ENCODE results near the gene SKI. TPM values are rescaled to one million over a fixed set of nuclear protein-coding genes. Genes with fewer than 3 reads are reported as not detected.

The SKI gene
- total and polyA plus RNA-seq, 8 donors, result 55.8 to 89.0 (median 73.9) TPM

DNA sequence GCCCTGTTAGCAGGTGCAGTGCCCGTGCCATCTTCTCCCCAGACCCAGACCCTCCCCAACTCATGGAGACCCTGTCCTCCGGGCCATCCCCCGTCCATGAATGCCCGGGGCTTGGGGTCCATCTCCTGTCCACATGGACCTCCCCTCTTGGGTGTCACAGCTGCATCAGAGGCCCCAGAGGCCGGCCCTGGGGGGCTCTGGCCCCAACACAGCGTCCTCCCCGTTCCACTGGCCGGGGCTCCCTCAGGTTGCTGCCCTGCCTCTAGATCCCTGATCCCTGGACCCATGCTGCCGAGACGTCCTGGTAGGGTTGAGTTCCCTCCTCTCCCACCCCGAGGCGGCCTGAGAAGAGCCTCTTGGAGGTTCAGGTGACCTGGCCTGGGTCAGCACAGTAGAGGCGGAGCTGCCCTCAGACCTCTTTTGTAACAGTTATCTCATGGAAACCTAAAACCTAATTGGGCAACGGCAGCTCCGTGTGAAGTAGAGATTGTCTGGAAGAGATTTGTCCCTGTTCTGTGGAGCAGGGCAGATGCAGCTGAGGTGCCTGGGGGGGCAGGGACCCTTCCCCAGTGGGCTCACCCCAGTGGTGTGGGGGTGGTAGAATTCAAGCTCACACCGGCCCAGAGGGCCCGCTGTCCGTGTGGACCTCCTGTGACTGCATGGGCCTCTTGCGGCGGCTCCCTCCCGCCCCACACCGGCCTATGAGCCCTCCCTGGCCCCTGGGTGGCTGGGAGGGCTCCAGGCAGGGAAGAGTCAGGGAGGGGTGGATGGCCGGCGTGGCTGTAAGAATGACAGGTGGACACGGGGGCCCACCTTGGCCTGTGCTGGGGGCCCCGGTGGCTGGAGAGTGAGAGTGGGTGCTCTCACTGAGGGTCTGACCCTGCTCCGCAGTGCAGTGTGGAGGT lies 56.1 kb downstream of the SKI start:
- Histone ChIP-seq H3K4me3 (no peak overlapping the region), H3K27me3 (no peaks in the 10 kb centered on the region), H3K4me1 (peaks cover 13 to 44% of the 10 kb centered on the region in 2 donors), H3K27ac (no peak overlapping the region), H3K36me3 (peaks cover 0 to 10% of the 10 kb centered on the region in 2 donors), H3K9me3 (no peaks in the 10 kb centered on the region)
- intact Hi-C loops (cut with DNase I), result no loop called here
- TF ChIP-seq, protein P1, sequence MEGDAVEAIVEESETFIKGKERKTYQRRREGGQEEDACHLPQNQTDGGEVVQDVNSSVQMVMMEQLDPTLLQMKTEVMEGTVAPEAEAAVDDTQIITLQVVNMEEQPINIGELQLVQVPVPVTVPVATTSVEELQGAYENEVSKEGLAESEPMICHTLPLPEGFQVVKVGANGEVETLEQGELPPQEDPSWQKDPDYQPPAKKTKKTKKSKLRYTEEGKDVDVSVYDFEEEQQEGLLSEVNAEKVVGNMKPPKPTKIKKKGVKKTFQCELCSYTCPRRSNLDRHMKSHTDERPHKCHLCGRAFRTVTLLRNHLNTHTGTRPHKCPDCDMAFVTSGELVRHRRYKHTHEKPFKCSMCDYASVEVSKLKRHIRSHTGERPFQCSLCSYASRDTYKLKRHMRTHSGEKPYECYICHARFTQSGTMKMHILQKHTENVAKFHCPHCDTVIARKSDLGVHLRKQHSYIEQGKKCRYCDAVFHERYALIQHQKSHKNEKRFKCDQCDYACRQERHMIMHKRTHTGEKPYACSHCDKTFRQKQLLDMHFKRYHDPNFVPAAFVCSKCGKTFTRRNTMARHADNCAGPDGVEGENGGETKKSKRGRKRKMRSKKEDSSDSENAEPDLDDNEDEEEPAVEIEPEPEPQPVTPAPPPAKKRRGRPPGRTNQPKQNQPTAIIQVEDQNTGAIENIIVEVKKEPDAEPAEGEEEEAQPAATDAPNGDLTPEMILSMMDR (IDR thresholded peaks at IDR 0.05), result no peak
- peak in 1 of 4 donors; percentile 68 for DNase-seq
- ATAC-seq, result no peak

DNA sequence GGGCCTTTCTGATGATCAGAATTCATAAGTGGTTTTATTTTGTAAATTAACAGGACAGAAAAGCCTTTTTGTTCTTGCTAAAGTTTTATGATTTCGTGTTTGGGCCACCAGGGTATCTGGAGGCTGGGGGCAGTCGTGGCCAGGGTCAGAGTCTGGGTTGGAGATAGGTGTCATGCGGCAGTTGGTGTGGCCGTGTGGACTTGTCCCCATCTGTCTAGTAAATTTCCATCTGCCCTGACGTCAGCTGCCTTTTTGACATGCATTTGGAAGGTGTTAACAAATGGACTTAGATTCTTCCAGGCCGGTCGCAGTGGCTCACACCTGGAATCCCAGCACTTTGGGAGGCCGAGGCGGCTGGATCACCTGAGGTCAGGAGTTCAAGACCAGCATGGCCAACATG lies 56.8 kb downstream of the SKI start:
- ATAC-seq (no peak), DNase-seq (peak in 1 of 4 donors; percentile 37)
- intact Hi-C loops (cut with DNase I), result no loop called here
- TF ChIP-seq, protein P1 (IDR thresholded peaks at IDR 0.05), result no peak
- no peaks in the 10 kb centered on the region for H3K9me3 ChIP-seq
- H3K27ac ChIP-seq, result no peak overlapping the region
- no peaks in the 10 kb centered on the region for H3K27me3 ChIP-seq
- peaks cover 0 to 10% of the 10 kb centered on the region in 2 donors for H3K36me3 ChIP-seq
- H3K4me3 ChIP-seq, result no peak overlapping the region
- H3K4me1 ChIP-seq, result peaks cover 12 to 44% of the 10 kb centered on the region in 2 donors

DNA sequence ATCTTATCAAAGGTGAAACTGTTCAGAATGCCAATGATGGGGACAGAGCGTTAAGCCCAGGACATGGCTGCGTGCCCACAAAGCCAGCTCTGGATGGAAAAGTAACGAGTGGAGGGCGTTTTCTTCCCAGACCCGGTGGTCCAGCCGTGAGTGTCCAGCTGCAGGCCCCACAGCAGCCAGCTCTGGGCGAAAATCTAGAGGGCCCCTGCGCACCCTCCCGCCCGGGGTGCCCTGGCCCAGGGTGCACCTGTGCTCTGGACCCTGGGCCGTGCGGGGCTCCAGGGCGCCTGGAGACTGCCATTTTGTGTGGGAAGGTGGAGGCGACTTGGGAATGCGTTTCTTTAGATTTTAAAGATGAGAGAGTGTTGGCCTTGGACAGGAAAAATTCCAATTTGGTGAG lies 58.8 kb downstream of the SKI start:
- Histone ChIP-seq H3K9me3 (no peaks in the 10 kb centered on the region), H3K4me3 (no peak overlapping the region), H3K27me3 (no peaks in the 10 kb centered on the region), H3K27ac (no peak overlapping the region), H3K4me1 (peaks cover 32 to 60% of the 10 kb centered on the region in 2 donors), H3K36me3 (peaks cover 0 to 10% of the 10 kb centered on the region in 2 donors)
- intact Hi-C loops (cut with DNase I), result no loop called here
- DNase-seq (peak in 1 of 4 donors; percentile 34), ATAC-seq (no peak)
- TF ChIP-seq, protein P1 (IDR thresholded peaks at IDR 0.05), result no peak

DNA sequence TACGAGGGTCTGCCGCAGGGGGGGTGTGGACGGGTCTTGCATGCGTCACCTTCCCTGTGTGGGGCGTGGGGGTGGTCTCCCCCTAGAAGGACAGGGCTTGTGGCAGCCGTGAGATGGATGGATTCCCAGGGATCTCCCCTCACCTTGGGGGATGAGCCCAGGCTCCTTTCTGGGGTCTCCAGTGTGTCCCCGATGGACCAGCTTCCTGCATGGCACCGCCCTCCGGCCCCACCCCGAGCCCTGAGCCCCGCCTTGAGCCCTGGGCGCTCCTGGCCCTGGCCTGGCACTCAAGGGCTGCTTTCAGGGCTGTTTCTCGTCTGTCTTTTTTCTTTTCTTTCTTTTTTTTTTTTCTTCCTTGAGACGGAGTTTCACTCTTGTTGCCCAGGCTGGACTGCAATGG lies 59.5 kb downstream of the SKI start:
- Histone ChIP-seq H3K4me1 (peaks cover 36 to 68% of the 10 kb centered on the region in 2 donors), H3K4me3 (no peak overlapping the region), H3K36me3 (peaks cover 0 to 6% of the 10 kb centered on the region in 2 donors), H3K27me3 (no peaks in the 10 kb centered on the region), H3K27ac (no peak overlapping the region), H3K9me3 (no peaks in the 10 kb centered on the region)
- DNase-seq (peak in 1 of 4 donors; percentile 66), ATAC-seq (no peak)
- TF ChIP-seq, protein P1 (IDR thresholded peaks at IDR 0.05), result no peak
- intact Hi-C loops (cut with DNase I), result no loop called here

DNA sequence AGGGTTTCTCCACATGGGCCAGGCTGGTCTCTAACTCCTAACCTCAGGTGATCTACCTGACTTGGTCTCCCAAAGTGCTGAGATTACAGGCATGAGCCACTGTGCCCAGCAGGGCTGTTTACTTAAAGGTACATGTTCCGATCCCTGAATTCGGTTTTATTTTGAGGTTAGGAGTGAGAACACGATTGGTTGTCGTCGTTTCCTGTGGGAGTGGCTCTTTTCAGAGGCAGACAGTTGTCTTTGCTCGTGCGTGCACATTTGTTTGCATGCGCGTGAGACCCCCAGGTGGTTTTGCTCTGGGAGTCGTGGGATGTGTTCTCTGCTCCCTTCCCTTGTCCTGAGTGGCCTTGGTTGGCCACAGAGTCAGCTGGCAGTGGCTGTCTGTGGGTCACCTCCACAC lies 60.2 kb downstream of the SKI start:
- TF ChIP-seq, protein P1 (IDR thresholded peaks at IDR 0.05), result no peak
- Histone ChIP-seq H3K9me3 (no peaks in the 10 kb centered on the region), H3K27ac (no peak overlapping the region), H3K4me1 (peaks cover 36 to 74% of the 10 kb centered on the region in 2 donors), H3K27me3 (no peaks in the 10 kb centered on the region), H3K36me3 (no peaks in the 10 kb centered on the region), H3K4me3 (no peak overlapping the region)
- ATAC-seq (no peak), DNase-seq (no peak)
- intact Hi-C loops (cut with DNase I), result no loop called here
